ENCODE data around the gene OR10T2. TPM values are rescaled to one million over a fixed set of nuclear protein-coding genes. Genes with fewer than 3 reads are reported as not detected.
"Not testable (repeated sequence)": the region's sequence is repeated elsewhere in the genome, so short reads cannot be mapped to it uniquely, and the experiment has no call there.

The OR10T2 gene
- not detected in 2 replicates for total RNA-seq (2014; rRNA removed; shearing (Covaris generic))

GRCh38 chr1:158398818-158399514 is at the start of gene OR10T2:
OR10T2 (minus strand) TSS chr1:158399466; CDS start chr1:158399466, 0 bp downstream.
- no peak for DNase-seq
- no peaks in the 10 kb centered on the region for H3K27me3 ChIP-seq (ENCODE audit: control insufficient read depth, insufficient read depth, low read length)

GRCh38 chr1:158445376-158445775 is 46.1 kb upstream of the OR10T2 start:
- no peaks in the 10 kb centered on the region for H3K27me3 ChIP-seq (ENCODE audit: control insufficient read depth, insufficient read depth, low read length)
- no peak for DNase-seq
- no peak overlapping the region for H3K4me3 ChIP-seq (ENCODE audit: insufficient read depth, low read depth, low read length)
- no peaks in the 10 kb centered on the region for H3K36me3 ChIP-seq (replicated peaks; ENCODE audit: control insufficient read depth, insufficient read depth, low read length)

More at GRCh38 chr1:158398818-158399514, at the start of gene OR10T2:
- H3K36me3 ChIP-seq (replicated peaks; ENCODE audit: control insufficient read depth, insufficient read depth, low read length), result no peaks in the 10 kb centered on the region
- no peak within 1 kb of the TSS for H3K4me3 ChIP-seq (ENCODE audit: insufficient read depth, low read depth, low read length)

GRCh38 chr1:158434741-158435140 is 35.5 kb upstream of the OR10T2 start:
- H3K36me3 ChIP-seq (replicated peaks; ENCODE audit: control insufficient read depth, insufficient read depth, low read length), result no peaks in the 10 kb centered on the region
- H3K4me3 ChIP-seq (ENCODE audit: insufficient read depth, low read depth, low read length), result no peak overlapping the region
- DNase-seq, result no peak
- no peaks in the 10 kb centered on the region for H3K27me3 ChIP-seq (ENCODE audit: control insufficient read depth, insufficient read depth, low read length)

GRCh38 chr1:158430163-158430562 is 30.9 kb upstream of the OR10T2 start:
- H3K27me3 ChIP-seq (ENCODE audit: control insufficient read depth, insufficient read depth, low read length); H3K4me3 ChIP-seq (ENCODE audit: insufficient read depth, low read depth, low read length); DNase-seq; H3K36me3 ChIP-seq (replicated peaks; ENCODE audit: control insufficient read depth, insufficient read depth, low read length): not testable (repeated sequence)

- Histone ChIP-seq H3K4me3 (ENCODE audit: insufficient read depth, low read depth, low read length) (no peak within 1 kb of the TSS), H3K36me3 (replicated peaks; ENCODE audit: control insufficient read depth, insufficient read depth, low read length) (no peaks in the 10 kb centered on the region), H3K27me3 (ENCODE audit: control insufficient read depth, insufficient read depth, low read length) (no peaks in the 10 kb centered on the region)
- DNase-seq, result no peak
Observed at GRCh38 chr1:158426137-158426536, 26.9 kb upstream of the OR10T2 start, which contains the start of gene OR10K2. OR10K2 (minus strand) TSS chr1:158426237; CDS start chr1:158420866, 5,371 bp downstream.

- H3K4me3 ChIP-seq (ENCODE audit: insufficient read depth, low read depth, low read length), result no peak overlapping the region
- H3K36me3 ChIP-seq (replicated peaks; ENCODE audit: control insufficient read depth, insufficient read depth, low read length), result no peaks in the 10 kb centered on the region
- H3K27me3 ChIP-seq (ENCODE audit: control insufficient read depth, insufficient read depth, low read length), result no peaks in the 10 kb centered on the region
- no peak for DNase-seq
Observed at GRCh38 chr1:158425027-158425426, 25.8 kb upstream of the OR10T2 start.

GRCh38 chr1:158422212-158422611 is 22.9 kb upstream of the OR10T2 start:
- no peaks in the 10 kb centered on the region for H3K27me3 ChIP-seq (ENCODE audit: control insufficient read depth, insufficient read depth, low read length)
- H3K4me3 ChIP-seq (ENCODE audit: insufficient read depth, low read depth, low read length), result no peak overlapping the region
- peak; percentile 0 for DNase-seq
- H3K36me3 ChIP-seq (replicated peaks; ENCODE audit: control insufficient read depth, insufficient read depth, low read length), result no peaks in the 10 kb centered on the region

- Histone ChIP-seq H3K36me3 (replicated peaks; ENCODE audit: control insufficient read depth, insufficient read depth, low read length) (no peaks in the 10 kb centered on the region), H3K27me3 (ENCODE audit: control insufficient read depth, insufficient read depth, low read length) (no peaks in the 10 kb centered on the region), H3K4me3 (ENCODE audit: insufficient read depth, low read depth, low read length) (no peak overlapping the region)
Observed at GRCh38 chr1:158417586-158417985, 18.3 kb upstream of the OR10T2 start.

GRCh38 chr1:158414651-158415345 is 15.5 kb upstream of the OR10T2 start:
- Histone ChIP-seq H3K4me3 (ENCODE audit: insufficient read depth, low read depth, low read length) (no peak overlapping the region), H3K36me3 (replicated peaks; ENCODE audit: control insufficient read depth, insufficient read depth, low read length) (no peaks in the 10 kb centered on the region), H3K27me3 (ENCODE audit: control insufficient read depth, insufficient read depth, low read length) (no peaks in the 10 kb centered on the region)
- no peak for DNase-seq

More at GRCh38 chr1:158417586-158417985, 18.3 kb upstream of the OR10T2 start:
- DNase-seq, result no peak

- Histone ChIP-seq H3K4me3 (ENCODE audit: insufficient read depth, low read depth, low read length) (no peak overlapping the region), H3K27me3 (ENCODE audit: control insufficient read depth, insufficient read depth, low read length) (no peaks in the 10 kb centered on the region), H3K36me3 (replicated peaks; ENCODE audit: control insufficient read depth, insufficient read depth, low read length) (no peaks in the 10 kb centered on the region)
- no peak for DNase-seq
Observed at GRCh38 chr1:158407092-158407491, 7.8 kb upstream of the OR10T2 start.

GRCh38 chr1:158400871-158401270 is 1.6 kb upstream of the OR10T2 start:
- Histone ChIP-seq H3K27me3 (ENCODE audit: control insufficient read depth, insufficient read depth, low read length) (no peaks in the 10 kb centered on the region), H3K4me3 (ENCODE audit: insufficient read depth, low read depth, low read length) (no peak overlapping the region), H3K36me3 (replicated peaks; ENCODE audit: control insufficient read depth, insufficient read depth, low read length) (no peaks in the 10 kb centered on the region)
- DNase-seq, result no peak

GRCh38 chr1:158396646-158397045 is 2.6 kb downstream of the OR10T2 start:
- no peaks in the 10 kb centered on the region for H3K36me3 ChIP-seq (replicated peaks; ENCODE audit: control insufficient read depth, insufficient read depth, low read length)
- no peak for DNase-seq
- no peak overlapping the region for H3K4me3 ChIP-seq (ENCODE audit: insufficient read depth, low read depth, low read length)
- H3K27me3 ChIP-seq (ENCODE audit: control insufficient read depth, insufficient read depth, low read length), result no peaks in the 10 kb centered on the region

- no peak overlapping the region for H3K4me3 ChIP-seq (ENCODE audit: insufficient read depth, low read depth, low read length)
Observed at GRCh38 chr1:158393476-158393875, 5.8 kb downstream of the OR10T2 start.

GRCh38 chr1:158391099-158391498 is 8.2 kb downstream of the OR10T2 start:
- no peak overlapping the region for H3K4me3 ChIP-seq (ENCODE audit: insufficient read depth, low read depth, low read length)
- no peaks in the 10 kb centered on the region for H3K36me3 ChIP-seq (replicated peaks; ENCODE audit: control insufficient read depth, insufficient read depth, low read length)
- DNase-seq, result no peak
- no peaks in the 10 kb centered on the region for H3K27me3 ChIP-seq (ENCODE audit: control insufficient read depth, insufficient read depth, low read length)

More at GRCh38 chr1:158393476-158393875, 5.8 kb downstream of the OR10T2 start:
- DNase-seq, result no peak
- Histone ChIP-seq H3K27me3 (ENCODE audit: control insufficient read depth, insufficient read depth, low read length) (no peaks in the 10 kb centered on the region), H3K36me3 (replicated peaks; ENCODE audit: control insufficient read depth, insufficient read depth, low read length) (no peaks in the 10 kb centered on the region)

GRCh38 chr1:158390331-158390730 is 8.9 kb downstream of the OR10T2 start:
- H3K4me3 ChIP-seq (ENCODE audit: insufficient read depth, low read depth, low read length), result no peak overlapping the region
- DNase-seq, result no peak
- no peaks in the 10 kb centered on the region for H3K27me3 ChIP-seq (ENCODE audit: control insufficient read depth, insufficient read depth, low read length)
- no peaks in the 10 kb centered on the region for H3K36me3 ChIP-seq (replicated peaks; ENCODE audit: control insufficient read depth, insufficient read depth, low read length)
